Activated CD8-positive, alpha-beta memory T cell treated with anti-CD3 and anti-CD28 coated beads for 48 hours (primary cell): Measurements from ENCODE around the gene KMT2B.

Source experiments
- DNase-seq, 3 experiments: peaks; one replicate each; pipeline ENCODE4 v3.0.0-alpha.2; 2020; ENCODE audit warnings: low read depth in 2 of 3, low spot score in 2 of 3

KMT2B gene

GRCh38 chr19:35777086-35777841 lies 59.5 kb downstream of the KMT2B start:
- no peak for DNase-seq

- DNase-seq, result no peak
Observed at GRCh38 chr19:35777961-35778360, 60.2 kb downstream of the KMT2B start.

- no peak for DNase-seq
Observed at GRCh38 chr19:35779033-35779432, 61.2 kb downstream of the KMT2B start.

- no peak for DNase-seq
Observed at GRCh38 chr19:35780058-35780457, 62.3 kb downstream of the KMT2B start.

GRCh38 chr19:35780717-35781116 lies 62.9 kb downstream of the KMT2B start:
- DNase-seq, result no peak

GRCh38 chr19:35781650-35782049 lies 63.8 kb downstream of the KMT2B start:
- no peak for DNase-seq

- no peak for DNase-seq
Observed at GRCh38 chr19:35782589-35782988, 64.8 kb downstream of the KMT2B start.

- DNase-seq, result no peak
Observed at GRCh38 chr19:35783469-35784434, 65.9 kb downstream of the KMT2B start.

GRCh38 chr19:35784503-35785338 lies 66.9 kb downstream of the KMT2B start:
- DNase-seq, result no peak

- no peak for DNase-seq
Observed at GRCh38 chr19:35785339-35785627, 67.5 kb downstream of the KMT2B start.

GRCh38 chr19:35786299-35787160 lies 68.7 kb downstream of the KMT2B start:
- no peak for DNase-seq

GRCh38 chr19:35787227-35787799 lies 69.5 kb downstream of the KMT2B start:
- DNase-seq, result no peak
